Measurements from ENCODE around the gene VWA7. TPM values are rescaled to one million over a fixed set of nuclear protein-coding genes. Genes with fewer than 3 reads are reported as not detected.

The VWA7 gene
- total RNA-seq, 3 donors from 2014 or later = under 0.01 to 1.6 TPM; not detected in 1

GRCh38 chr6:31729979-31730630 is 47.0 kb downstream of the VWA7 start:
- H3K27ac ChIP-seq = peak overlapping the region; percentile 97 to 98
- H3K4me3 ChIP-seq = peak overlapping the region; percentile 82 to 92 (median 88)
- peaks cover 6% of the 10 kb centered on the region for H3K36me3 ChIP-seq
- intact Hi-C loops (cut with DNase I; ENCODE audit: low total_unique reads) = loop anchor here (5.0 kb wide), 1 partner anchor 102 kb away; no protein-coding TSS in a partner anchor
- H3K9me3 ChIP-seq = no peaks in the 10 kb centered on the region
- peaks cover 9 to 11% of the 10 kb centered on the region in 2 donors for H3K4me1 ChIP-seq
- TF ChIP-seq POLR2A (IDR thresholded peaks at IDR 0.05) (peak; percentile 32), POLR2AphosphoS5 (IDR thresholded peaks at IDR 0.05) (peak in 1 of 3 donors; percentile 22)
- TF ChIP-seq, protein P1, sequence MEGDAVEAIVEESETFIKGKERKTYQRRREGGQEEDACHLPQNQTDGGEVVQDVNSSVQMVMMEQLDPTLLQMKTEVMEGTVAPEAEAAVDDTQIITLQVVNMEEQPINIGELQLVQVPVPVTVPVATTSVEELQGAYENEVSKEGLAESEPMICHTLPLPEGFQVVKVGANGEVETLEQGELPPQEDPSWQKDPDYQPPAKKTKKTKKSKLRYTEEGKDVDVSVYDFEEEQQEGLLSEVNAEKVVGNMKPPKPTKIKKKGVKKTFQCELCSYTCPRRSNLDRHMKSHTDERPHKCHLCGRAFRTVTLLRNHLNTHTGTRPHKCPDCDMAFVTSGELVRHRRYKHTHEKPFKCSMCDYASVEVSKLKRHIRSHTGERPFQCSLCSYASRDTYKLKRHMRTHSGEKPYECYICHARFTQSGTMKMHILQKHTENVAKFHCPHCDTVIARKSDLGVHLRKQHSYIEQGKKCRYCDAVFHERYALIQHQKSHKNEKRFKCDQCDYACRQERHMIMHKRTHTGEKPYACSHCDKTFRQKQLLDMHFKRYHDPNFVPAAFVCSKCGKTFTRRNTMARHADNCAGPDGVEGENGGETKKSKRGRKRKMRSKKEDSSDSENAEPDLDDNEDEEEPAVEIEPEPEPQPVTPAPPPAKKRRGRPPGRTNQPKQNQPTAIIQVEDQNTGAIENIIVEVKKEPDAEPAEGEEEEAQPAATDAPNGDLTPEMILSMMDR (IDR thresholded peaks at IDR 0.05) = no peak
- no peaks in the 10 kb centered on the region for H3K27me3 ChIP-seq
- peak; percentile 73 to 82 for DNase-seq (ENCODE audit: low spot score in 2 of 2)

GRCh38 chr6:31729515-31729978 is 47.6 kb downstream of the VWA7 start:
- TF ChIP-seq POLR2A (IDR thresholded peaks at IDR 0.05) = peak; percentile 28
- TF ChIP-seq POLR2AphosphoS5 (IDR thresholded peaks at IDR 0.05) = peak; percentile 89 to 90 (median 89)
- TF ChIP-seq, protein P1 (IDR thresholded peaks at IDR 0.05) = peak; percentile 60 to 82 (median 65)
- peaks cover 6% of the 10 kb centered on the region for H3K36me3 ChIP-seq
- no peaks in the 10 kb centered on the region for H3K9me3 ChIP-seq
- H3K27me3 ChIP-seq = no peaks in the 10 kb centered on the region
- peak; percentile 91 to 95 for DNase-seq (ENCODE audit: low spot score in 2 of 2)
- H3K4me3 ChIP-seq = peak overlapping the region; percentile 82 to 92 (median 88)
- intact Hi-C loops (cut with DNase I; ENCODE audit: low total_unique reads) = loop anchor here (5.0 kb wide), 1 partner anchor 103 kb away; no protein-coding TSS in a partner anchor
- H3K27ac ChIP-seq = peak overlapping the region; percentile 97 to 98
- peaks cover 6 to 11% of the 10 kb centered on the region in 2 donors for H3K4me1 ChIP-seq

DNA sequence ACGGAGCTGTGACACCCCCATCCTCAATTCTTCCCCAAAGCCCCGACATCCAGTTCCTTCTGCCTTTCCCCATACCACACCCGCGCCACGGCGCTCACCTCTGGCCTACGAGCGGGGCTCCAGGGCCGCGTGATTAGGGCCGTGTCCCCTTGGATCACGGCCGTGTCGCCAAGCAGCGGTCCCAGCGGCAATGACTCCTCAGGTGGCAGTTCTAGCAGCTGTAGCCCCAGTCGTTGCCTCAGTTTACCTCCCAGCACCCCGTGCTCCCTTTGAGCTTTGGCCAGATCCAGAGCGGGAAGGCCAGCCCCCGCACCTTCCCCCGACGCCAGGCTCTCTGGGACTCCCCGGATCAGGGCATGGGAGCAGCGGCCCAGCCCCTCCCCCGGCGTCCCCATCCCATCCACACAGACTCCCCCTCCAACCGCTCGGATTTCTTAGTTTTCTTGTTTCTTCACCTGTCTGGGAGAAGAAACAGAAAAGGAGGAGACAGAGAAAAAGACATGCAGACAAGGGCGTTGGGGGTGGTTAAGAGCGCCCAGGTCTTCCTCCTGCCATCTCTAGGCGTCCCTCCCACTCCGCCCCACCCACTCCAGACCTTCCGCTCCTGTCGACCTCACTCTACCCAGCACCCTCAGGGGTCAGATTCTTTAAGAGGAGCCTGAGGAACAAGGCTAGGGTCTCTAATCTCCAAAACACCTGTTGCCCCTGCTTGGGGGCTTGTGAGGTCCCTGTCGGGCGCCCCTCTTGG is 48.2 kb downstream of the VWA7 start, which contains the start of gene DDAH2:
TSS of gene DDAH2 (minus strand) at position 533 of the 748 bp plus-strand sequence. CDS start at position 395, 138 bp downstream.
- no peak for DNase-seq (ENCODE audit: low spot score in 2 of 2)
- H3K36me3 ChIP-seq = peaks cover 6% of the 10 kb centered on the region
- intact Hi-C loops (cut with DNase I; ENCODE audit: low total_unique reads) = loop anchor here (5.0 kb wide), 1 partner anchor 103 kb away; no protein-coding TSS in a partner anchor

DNA sequence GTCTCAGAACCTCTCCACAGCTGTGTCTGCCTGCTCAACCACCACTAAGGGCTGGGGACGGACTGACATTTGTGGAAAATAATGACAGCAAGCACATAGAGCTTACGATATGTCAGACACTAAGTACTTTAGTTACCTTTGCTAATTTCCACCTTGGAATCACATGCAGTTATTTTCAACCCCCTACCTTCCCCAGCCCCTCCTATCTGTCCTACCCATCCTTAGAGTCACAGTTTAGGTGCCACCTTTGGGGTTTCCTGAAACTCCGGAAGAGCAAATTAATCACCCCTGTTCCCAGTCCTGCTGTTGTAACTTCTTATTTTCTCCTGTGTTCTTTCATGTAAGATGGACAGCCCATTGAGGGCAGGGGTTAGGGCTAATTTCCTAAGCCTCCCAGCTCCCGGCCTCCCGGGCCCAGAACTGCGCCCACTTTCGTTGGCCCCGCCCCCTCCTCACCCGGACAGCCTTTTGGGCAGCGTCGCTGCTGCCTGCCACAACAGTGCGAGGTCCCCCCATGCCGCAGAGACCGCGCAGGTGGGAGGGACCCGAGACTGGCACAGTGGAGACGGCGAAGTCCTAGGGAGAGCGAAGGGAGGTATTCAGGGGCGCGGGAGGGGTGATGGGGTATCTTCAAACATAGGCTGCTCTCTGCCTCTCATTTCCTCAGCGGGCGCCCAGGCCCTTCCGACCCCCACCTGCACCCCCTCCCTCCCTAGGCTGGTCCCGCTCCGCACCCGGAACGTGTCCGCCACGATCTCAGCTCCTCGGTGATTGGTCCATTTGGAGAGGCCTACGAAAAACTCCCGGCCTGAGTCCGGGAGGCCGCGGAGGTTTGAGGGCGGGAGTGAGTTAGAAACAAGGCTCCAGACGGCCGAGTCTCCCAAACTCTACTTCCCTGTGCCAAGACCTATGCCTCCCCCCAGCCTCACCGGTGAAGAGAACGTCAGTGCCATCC is 49.1 kb downstream of the VWA7 start:
- Histone ChIP-seq H3K4me1 (peaks cover 0 to 5% of the 10 kb centered on the region in 2 donors), H3K9me3 (no peaks in the 10 kb centered on the region), H3K27me3 (no peaks in the 10 kb centered on the region), H3K27ac (peak overlapping the region; percentile 97 to 98), H3K4me3 (peak overlapping the region; percentile 82 to 92 (median 88)), H3K36me3 (peaks cover 6% of the 10 kb centered on the region)
- DNase-seq (ENCODE audit: low spot score in 2 of 2) = no peak
- TF ChIP-seq POLR2AphosphoS5 (IDR thresholded peaks at IDR 0.05) = no peak
- TF ChIP-seq, protein P1 (IDR thresholded peaks at IDR 0.05) = no peak
- intact Hi-C loops (cut with DNase I; ENCODE audit: low total_unique reads) = loop anchor here (5.0 kb wide), 1 partner anchor 104 kb away; no protein-coding TSS in a partner anchor

More for the DNA sequence above, 48.2 kb downstream of the VWA7 start, which contains the start of gene DDAH2:
- TF ChIP-seq, protein P1 (IDR thresholded peaks at IDR 0.05) = no peak
- TF ChIP-seq POLR2AphosphoS5 (IDR thresholded peaks at IDR 0.05) (no peak), POLR2A (IDR thresholded peaks at IDR 0.05) (no peak)
- peak within 1 kb of the TSS; percentile 82 to 92 (median 88) for H3K4me3 ChIP-seq
- H3K27me3 ChIP-seq = no peaks in the 10 kb centered on the region
- H3K27ac ChIP-seq = peak within 1 kb of the TSS; percentile 97 to 98
- peaks cover 0 to 5% of the 10 kb centered on the region in 2 donors for H3K4me1 ChIP-seq
- no peaks in the 10 kb centered on the region for H3K9me3 ChIP-seq
